Activated CD4-positive, alpha-beta T cell treated with anti-CD3 and anti-CD28 coated beads for 36 hours (primary cell): ENCODE measurements around the gene NFYB. TPM values are rescaled to one million over a fixed set of nuclear protein-coding genes. Genes with fewer than 3 reads are reported as not detected.
"Not testable (repeated sequence)": the region's sequence is repeated elsewhere in the genome, so short reads cannot be mapped to it uniquely, and the experiment has no call there.

ENCODE experiments used
- ATAC-seq: fragments of 200-7000 bp; cut with Tn5 transposase; one replicate; pipeline ENCODE4 v1.10.0; 2021; ENCODE audit warnings: mild to moderate bottlenecking, moderate library complexity
- CTCF ChIA-PET: fragments of 350-600 bp; sonication (Branson Sonifier 250); formaldehyde crosslinking; loops from one replicate; lab custom pipeline; 2021; ENCODE audit warnings: antibody characterized with exemption; lab: Charles Lee
- POLR2A ChIA-PET: fragments of 350-600 bp; sonication (Branson Sonifier 250); formaldehyde crosslinking; loops from one replicate; lab custom pipeline; 2021; ENCODE audit warnings: antibody characterized with exemption, inconsistent platforms; lab: Charles Lee
- DNase-seq: peaks from one replicate; pipeline ENCODE4 v3.0.0-alpha.2; 2020
- H3K27ac Mint-ChIP-seq: one replicate; pipeline ENCODE4 v1.8.0; 2021; ENCODE audit warnings: mixed read lengths
- H3K27me3 Mint-ChIP-seq: one replicate; pipeline ENCODE4 v1.8.0; 2021; ENCODE audit warnings: mixed read lengths
- H3K36me3 Mint-ChIP-seq: one replicate; pipeline ENCODE4 v1.8.0; 2021; ENCODE audit warnings: low read depth, mixed read lengths
- H3K4me1 Mint-ChIP-seq: one replicate; pipeline ENCODE4 v1.8.0; 2021; ENCODE audit warnings: mixed read lengths
- H3K4me3 Mint-ChIP-seq: one replicate; pipeline ENCODE4 v1.8.0; 2021; ENCODE audit warnings: mild to moderate bottlenecking, moderate library complexity, mixed read lengths
- H3K9me3 Mint-ChIP-seq: one replicate; pipeline ENCODE4 v1.8.0; 2021; ENCODE audit warnings: low read depth, mixed read lengths
- intact Hi-C, 2 experiments: fragments of 100-400 bp; cut with DNase I in 1 of 2; cut with micrococcal nuclease in 1 of 2; formaldehyde crosslinking; loops; one replicate each; pipeline versions ENCODE4 v1.14.2 to v1.15.1; 2022 to 2024; cut with DNase I, micrococcal nuclease
- total RNA-seq, 2 experiments: library from RNA; stranded (reverse); gene quantifications; one replicate each; pipeline ENCODE4 v1.2.3, GENCODE V29; 2021

NFYB gene
- total RNA-seq, 2 experiments from 2014 or later, result 18.8 to 27.2 TPM

DNA sequence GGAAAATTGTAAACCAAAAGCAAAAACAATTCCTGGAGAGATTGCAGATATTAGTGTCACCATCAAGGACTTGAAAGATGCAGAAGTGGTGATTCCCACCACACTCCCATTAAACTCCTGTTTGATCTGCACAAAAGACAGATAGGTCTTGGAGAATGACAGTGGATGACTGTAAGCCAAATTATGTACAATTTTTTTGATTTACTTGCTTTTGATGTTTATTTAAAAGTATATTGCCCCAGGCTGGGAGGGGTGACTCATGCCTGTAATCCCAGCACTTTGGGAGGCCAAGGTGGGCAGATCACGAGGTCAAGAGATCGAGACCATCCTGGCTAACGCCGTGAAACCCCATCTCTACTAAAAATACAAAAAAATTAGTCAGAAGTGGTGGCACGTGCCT lies 35.8 kb upstream of the NFYB start:
- ATAC-seq, intact Hi-C loops, H3K4me1 Mint-ChIP-seq, H3K9me3 Mint-ChIP-seq, H3K36me3 Mint-ChIP-seq, H3K27me3 Mint-ChIP-seq, POLR2A ChIA-PET, H3K27ac Mint-ChIP-seq, H3K4me3 Mint-ChIP-seq, DNase-seq: not testable (repeated sequence)
- CTCF ChIA-PET, result interaction anchor here (0.6 kb wide), 1 partner anchor 64 kb away, joined by 3 read pairs; no protein-coding TSS in a partner anchor

DNA sequence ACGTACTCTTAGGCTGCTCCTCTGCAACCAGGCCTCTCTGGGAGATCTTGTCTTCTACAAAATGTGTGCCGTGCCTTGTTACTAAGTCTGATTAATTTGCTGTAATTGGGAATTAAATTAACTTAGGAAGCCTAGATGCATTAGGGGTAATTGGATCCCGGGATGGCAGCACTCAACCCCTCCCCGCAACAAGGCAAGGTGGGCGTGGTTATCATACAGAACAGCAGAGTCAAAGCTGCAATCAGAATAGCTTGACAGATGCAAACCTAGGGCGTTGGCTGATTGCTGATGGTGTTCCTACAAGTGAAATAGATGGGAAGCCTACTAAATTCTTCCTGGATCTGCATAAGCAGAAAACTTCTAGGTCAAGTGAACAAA lies 34.5 kb upstream of the NFYB start:
- H3K27ac Mint-ChIP-seq, result no peak overlapping the region
- no peaks in the 10 kb centered on the region for H3K36me3 Mint-ChIP-seq
- ChIA-PET POLR2A (no interaction called here), CTCF (interaction anchor here (0.6 kb wide), 1 partner anchor 22 kb away, joined by 3 read pairs; no protein-coding TSS in a partner anchor)
- no peaks in the 10 kb centered on the region for H3K9me3 Mint-ChIP-seq
- H3K4me1 Mint-ChIP-seq, result peaks cover under 1% of the 10 kb centered on the region
- no peak overlapping the region for H3K4me3 Mint-ChIP-seq
- intact Hi-C loops, result no loop called here
- ATAC-seq, result no peak
- DNase-seq, result no peak
- H3K27me3 Mint-ChIP-seq, result no peaks in the 10 kb centered on the region

DNA sequence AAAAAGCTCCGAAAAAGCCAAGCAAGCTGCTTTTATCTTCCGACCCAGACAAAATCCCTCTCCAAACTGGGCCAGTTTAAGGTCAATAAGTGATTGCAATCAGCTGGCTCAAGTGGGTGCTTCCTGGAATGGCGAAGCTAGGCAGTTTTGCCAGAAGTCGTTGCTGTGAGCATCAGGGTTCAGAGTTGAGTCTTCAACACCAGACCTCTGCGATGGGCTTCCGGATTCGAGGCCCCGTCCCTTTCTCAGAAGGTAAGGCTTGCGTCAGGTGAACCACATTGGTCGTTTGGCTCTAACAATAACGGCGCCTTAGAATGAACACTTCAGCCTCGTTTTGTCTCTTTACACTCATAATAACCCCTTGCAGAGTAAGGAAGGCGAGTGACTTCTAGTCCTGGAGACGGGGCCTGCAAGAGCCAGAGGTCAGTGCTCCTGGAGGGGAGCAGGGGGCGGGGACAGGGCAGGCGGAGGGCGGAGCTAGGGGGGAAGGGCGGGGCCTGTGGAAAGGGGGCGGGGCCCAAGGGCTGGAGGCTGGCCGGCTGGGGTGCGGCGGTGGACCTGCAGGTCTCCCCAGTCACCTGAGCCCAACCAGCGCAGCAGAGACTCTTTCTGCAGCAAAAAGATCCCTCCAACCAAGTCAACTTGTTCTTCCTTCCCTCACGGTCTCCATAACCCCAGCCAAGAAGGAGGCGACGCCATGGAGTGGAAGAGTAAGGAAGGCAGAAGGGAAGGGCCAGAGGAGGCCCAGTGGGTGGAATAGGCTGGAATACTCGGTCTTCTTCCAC lies 34.0 kb upstream of the NFYB start:
- POLR2A ChIA-PET, result no interaction called here
- H3K9me3 Mint-ChIP-seq, result no peaks in the 10 kb centered on the region
- intact Hi-C loops, result no loop called here

DNA sequence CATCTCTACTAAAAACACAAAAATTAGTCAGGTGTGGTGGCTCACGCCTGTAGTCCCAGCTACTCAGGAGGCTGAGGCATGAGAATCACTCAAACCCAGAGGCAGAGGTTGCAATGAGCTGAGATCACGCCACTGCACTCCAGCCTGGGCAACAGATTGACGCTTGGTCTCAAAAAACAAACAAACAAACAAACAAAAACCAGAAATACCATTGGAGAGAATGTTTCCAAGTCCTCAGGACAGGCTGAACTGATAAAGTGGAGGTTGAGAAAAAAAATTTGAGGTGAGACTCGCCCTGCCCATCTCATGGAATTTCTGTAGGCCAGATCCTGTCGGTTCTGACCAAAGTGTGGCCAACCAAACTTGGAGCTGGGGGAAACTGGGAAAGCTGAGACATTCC lies 30.6 kb upstream of the NFYB start:
- no peak for DNase-seq
- POLR2A ChIA-PET, result no interaction called here

More for the DNA sequence above, 34.0 kb upstream of the NFYB start:
- H3K36me3 Mint-ChIP-seq, result no peaks in the 10 kb centered on the region
- no peak for ATAC-seq
- no peaks in the 10 kb centered on the region for H3K4me1 Mint-ChIP-seq
- DNase-seq, result no peak
- no peaks in the 10 kb centered on the region for H3K27me3 Mint-ChIP-seq
- CTCF ChIA-PET, result no interaction called here
- no peak overlapping the region for H3K27ac Mint-ChIP-seq
- no peak overlapping the region for H3K4me3 Mint-ChIP-seq

DNA sequence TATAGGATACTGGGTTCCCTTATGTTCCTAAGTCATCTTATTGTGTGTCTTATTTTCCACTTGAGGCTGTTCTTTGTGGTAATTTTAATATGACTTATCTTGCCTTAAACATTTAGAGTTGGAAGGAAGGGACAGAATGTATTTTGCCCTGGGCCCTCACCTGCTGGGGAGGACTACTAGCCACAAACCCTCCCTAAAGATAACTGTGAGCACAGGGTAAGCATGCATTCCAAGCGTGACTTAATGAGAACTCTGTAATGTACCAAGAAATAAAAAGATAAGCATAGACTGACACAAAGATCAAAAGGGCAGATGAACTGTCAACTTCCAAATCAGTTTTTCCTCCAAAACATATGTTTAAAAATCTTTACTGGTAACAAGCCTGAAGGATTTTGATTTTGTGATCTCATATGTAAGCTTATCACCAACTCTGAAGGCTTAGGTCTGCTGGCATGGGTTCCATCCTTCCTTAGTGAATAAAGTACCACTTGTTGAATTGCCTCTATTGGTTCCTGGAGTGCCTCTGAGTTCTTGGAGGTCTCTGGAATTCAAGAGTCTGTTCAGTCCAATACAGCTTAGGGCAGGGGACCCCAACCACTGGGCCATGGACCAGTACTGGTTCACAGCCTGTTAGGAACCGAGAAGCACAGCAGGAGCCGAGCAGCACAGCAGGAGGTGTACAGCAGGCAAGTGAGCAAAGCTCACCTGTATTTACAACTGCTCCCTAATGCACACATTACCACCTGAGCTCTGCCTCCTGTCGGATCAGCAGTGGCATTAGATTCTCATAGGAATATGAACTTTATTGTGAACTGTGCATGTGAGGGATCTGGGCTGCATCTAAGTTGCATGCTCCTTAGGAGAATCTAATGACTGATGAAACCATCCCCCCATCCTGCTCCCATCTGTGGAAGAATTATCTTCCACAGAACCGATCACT lies 29.8 kb upstream of the NFYB start:
- no peak overlapping the region for H3K4me3 Mint-ChIP-seq
- peaks cover 2% of the 10 kb centered on the region for H3K4me1 Mint-ChIP-seq
- DNase-seq (no peak), ATAC-seq (no peak)
- intact Hi-C loops, result no loop called here
- H3K27me3 Mint-ChIP-seq, result no peaks in the 10 kb centered on the region
- H3K36me3 Mint-ChIP-seq, result no peaks in the 10 kb centered on the region
- H3K9me3 Mint-ChIP-seq, result no peaks in the 10 kb centered on the region
- POLR2A ChIA-PET, result no interaction called here
- CTCF ChIA-PET, result interaction anchor here (1.0 to 1.4 kb wide), 2 partner anchors 121 to 191 kb away, joined by 3 to 5 read pairs; no protein-coding TSS in a partner anchor
- no peak overlapping the region for H3K27ac Mint-ChIP-seq

More for the DNA sequence above, 30.6 kb upstream of the NFYB start:
- no peaks in the 10 kb centered on the region for H3K27me3 Mint-ChIP-seq
- H3K27ac Mint-ChIP-seq, result no peak overlapping the region
- H3K9me3 Mint-ChIP-seq, result no peaks in the 10 kb centered on the region
- H3K4me1 Mint-ChIP-seq, result no peaks in the 10 kb centered on the region
- H3K4me3 Mint-ChIP-seq, result no peak overlapping the region
- ATAC-seq, result no peak
- intact Hi-C loops, result no loop called here
- H3K36me3 Mint-ChIP-seq, result no peaks in the 10 kb centered on the region
- CTCF ChIA-PET, result interaction anchor here (1.0 to 1.4 kb wide), 2 partner anchors 122 to 190 kb away, joined by 3 to 5 read pairs; no protein-coding TSS in a partner anchor

DNA sequence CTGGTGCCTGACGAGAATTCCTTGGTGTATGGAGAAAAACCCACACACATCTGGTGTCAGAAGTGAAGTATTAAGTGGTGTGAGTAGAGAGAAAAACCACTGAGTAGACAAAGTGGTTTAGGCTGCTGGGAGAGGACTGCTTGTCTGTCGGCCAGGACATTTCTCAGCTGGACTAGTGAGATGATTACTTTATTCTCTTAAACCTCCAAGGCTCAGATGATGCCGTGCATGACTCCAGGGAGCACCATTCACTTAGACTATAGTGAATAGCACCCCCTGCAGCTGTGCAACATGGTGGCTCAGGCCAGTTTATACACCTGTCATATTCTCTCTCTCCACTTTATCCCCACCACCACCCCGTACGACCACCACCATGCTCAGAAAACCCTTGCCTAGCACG lies 28.5 kb upstream of the NFYB start:
- H3K27ac Mint-ChIP-seq, result no peak overlapping the region
- intact Hi-C loops, result no loop called here
- no peak overlapping the region for H3K4me3 Mint-ChIP-seq
- POLR2A ChIA-PET, result no interaction called here
- H3K4me1 Mint-ChIP-seq, result peaks cover 2% of the 10 kb centered on the region
- H3K36me3 Mint-ChIP-seq, result no peaks in the 10 kb centered on the region
- CTCF ChIA-PET, result interaction anchor here (0.6 to 0.9 kb wide), 2 partner anchors 98 to 125 kb away, joined by 3 read pairs; no protein-coding TSS in a partner anchor
- DNase-seq, result no peak
- no peak for ATAC-seq
- H3K9me3 Mint-ChIP-seq, result no peaks in the 10 kb centered on the region
- H3K27me3 Mint-ChIP-seq, result no peaks in the 10 kb centered on the region

DNA sequence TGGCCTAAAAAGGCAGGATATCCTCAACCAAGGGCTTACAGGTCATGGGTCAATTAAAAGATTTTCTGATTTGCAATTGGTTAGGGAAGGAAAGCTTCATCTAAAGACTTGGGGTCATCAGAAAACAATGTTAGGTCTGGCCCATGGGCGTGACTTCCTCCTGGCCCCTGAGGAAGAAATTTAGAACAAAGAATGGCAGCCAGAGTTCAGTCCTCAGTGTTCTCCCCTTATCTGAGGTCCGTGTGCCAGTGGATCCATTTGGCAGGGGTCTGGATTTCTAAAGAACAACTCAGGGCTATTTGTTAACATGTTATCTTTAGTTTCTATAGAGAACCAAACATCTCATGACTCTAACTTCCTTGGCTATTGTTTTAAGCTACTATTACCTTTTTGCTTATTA lies 27.8 kb upstream of the NFYB start:
- DNase-seq, result no peak
- no peak for ATAC-seq
- CTCF ChIA-PET, result interaction anchor here (0.6 to 1.3 kb wide), 4 partner anchors 22 to 444 kb away, joined by 3 to 5 read pairs (median 3); no protein-coding TSS in a partner anchor
- Mint-ChIP-seq H3K4me1 (peaks cover 2% of the 10 kb centered on the region), H3K4me3 (no peak overlapping the region), H3K27me3 (no peaks in the 10 kb centered on the region), H3K36me3 (no peaks in the 10 kb centered on the region), H3K27ac (no peak overlapping the region), H3K9me3 (no peaks in the 10 kb centered on the region)
- POLR2A ChIA-PET, result no interaction called here
- intact Hi-C loops, result no loop called here

DNA sequence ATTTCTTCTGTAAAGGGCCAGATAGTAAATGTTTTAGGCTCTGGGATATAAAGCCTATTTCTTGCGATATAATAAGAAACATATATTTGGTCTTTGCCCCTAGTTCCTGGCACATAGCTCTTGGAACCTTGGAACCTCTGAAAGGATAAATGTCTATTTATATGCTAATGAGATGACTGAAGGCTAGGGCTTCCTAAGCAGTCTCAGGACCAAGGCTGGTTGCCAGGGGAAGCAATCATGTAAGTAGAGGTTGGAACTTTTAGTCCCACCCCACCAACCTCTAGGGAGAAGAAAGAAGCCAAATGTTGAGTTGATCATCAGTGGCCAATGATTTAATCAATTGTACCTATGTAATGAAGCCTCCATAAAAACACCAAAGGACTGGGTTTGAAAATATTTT lies 26.6 kb upstream of the NFYB start:
- CTCF ChIA-PET, result interaction anchor here (0.6 to 1.3 kb wide), 3 partner anchors 21 to 706 kb away, joined by 3 to 5 read pairs (median 4); no protein-coding TSS in a partner anchor
- POLR2A ChIA-PET, result no interaction called here
- DNase-seq, result no peak
- no peak for ATAC-seq
- Mint-ChIP-seq H3K4me1 (peaks cover 2% of the 10 kb centered on the region), H3K36me3 (no peaks in the 10 kb centered on the region), H3K27me3 (no peaks in the 10 kb centered on the region), H3K9me3 (no peaks in the 10 kb centered on the region), H3K27ac (no peak overlapping the region), H3K4me3 (no peak overlapping the region)
- intact Hi-C loops, result loop anchor here in 1 of 2 experiments (5.0 kb wide), 2 partner anchors 33 to 48 kb away; no protein-coding TSS in a partner anchor

DNA sequence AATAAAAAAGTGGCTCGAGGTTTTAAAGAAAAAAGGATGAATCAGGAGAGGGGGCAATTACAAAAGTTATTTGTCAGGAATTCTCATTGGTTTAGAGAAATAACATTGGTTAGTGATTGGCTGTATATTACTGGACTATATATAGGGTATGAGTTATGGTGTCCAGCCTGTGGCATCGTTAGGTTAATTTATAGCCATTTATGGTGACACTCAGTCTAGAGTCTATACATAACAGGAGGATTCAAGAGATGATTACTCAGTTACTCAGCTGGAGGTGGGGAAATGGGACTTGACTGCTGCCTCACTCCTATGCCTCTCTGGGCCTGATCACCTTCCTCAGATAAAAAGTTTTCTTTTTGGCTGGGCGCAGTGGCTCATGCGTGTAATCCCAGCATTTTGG lies 25.6 kb upstream of the NFYB start:
- Mint-ChIP-seq H3K36me3 (no peaks in the 10 kb centered on the region), H3K4me1 (peaks cover 2% of the 10 kb centered on the region), H3K4me3 (no peak overlapping the region), H3K27me3 (no peaks in the 10 kb centered on the region), H3K27ac (no peak overlapping the region), H3K9me3 (no peaks in the 10 kb centered on the region)
- ChIA-PET CTCF (interaction anchor here (1.3 kb wide), 1 partner anchor 36 kb away, joined by 4 read pairs; no protein-coding TSS in a partner anchor), POLR2A (no interaction called here)
- no peak for DNase-seq
- ATAC-seq, result peak; percentile 23
- intact Hi-C loops, result loop anchor here in 1 of 2 experiments (5.0 kb wide), 2 partner anchors 34 to 49 kb away; no protein-coding TSS in a partner anchor

DNA sequence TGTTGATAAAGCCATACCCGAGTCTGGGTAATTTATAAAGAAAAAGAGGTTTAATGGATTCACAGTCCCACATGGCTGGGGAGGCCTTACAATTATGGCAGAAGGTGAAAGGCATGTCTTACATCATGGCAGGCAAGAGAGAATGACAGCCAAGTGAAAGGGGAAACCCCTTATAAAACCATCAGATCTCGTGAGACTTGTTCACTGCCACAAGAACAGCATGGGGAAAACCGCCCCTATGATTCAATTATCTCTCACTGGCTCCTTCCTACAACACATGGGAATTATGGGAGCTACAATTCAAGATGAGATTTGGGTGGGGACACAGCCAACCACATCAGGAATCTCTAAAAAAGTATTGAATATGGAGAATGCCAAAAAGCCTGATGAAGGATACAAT lies 25.0 kb upstream of the NFYB start:
- ATAC-seq (peak; percentile 36), DNase-seq (peak; percentile 9)
- H3K27me3 Mint-ChIP-seq, H3K27ac Mint-ChIP-seq, POLR2A ChIA-PET, H3K9me3 Mint-ChIP-seq, H3K36me3 Mint-ChIP-seq, H3K4me1 Mint-ChIP-seq, H3K4me3 Mint-ChIP-seq: not testable (repeated sequence)
- intact Hi-C loops, result loop anchor here in 1 of 2 experiments (5.0 kb wide), 2 partner anchors 34 to 49 kb away; no protein-coding TSS in a partner anchor
- CTCF ChIA-PET, result interaction anchor here (1.3 kb wide), 1 partner anchor 37 kb away, joined by 4 read pairs; no protein-coding TSS in a partner anchor
